Calu3 (cell line): ENCODE data around the gene ATOH7. TPM values are rescaled to one million over a fixed set of nuclear protein-coding genes. Genes with fewer than 3 reads are reported as not detected.
"Not testable (repeated sequence)": the region's sequence is repeated elsewhere in the genome, so short reads cannot be mapped to it uniquely, and the experiment has no call there.

Experiments
- Bru-seq: library from RNA; stranded (reverse); fragments of 400-500 nt; gene quantifications from one replicate; lab custom pipeline; 2021; lab: Mats Ljungman, UMichigan
- BruChase-seq, 2 experiments: library from RNA; stranded (reverse); fragments of 400-500 nt; gene quantifications; one replicate each; lab custom pipeline; 2021; lab: Mats Ljungman, UMichigan
- BruUV-seq: library from RNA; stranded (reverse); fragments of 400-500 nt; replicated peaks from 2 replicates; lab custom pipeline; 2021; lab: Mats Ljungman, UMichigan
- CTCF ChIA-PET: fragments of 300-600 bp; sonication (Branson Sonifier 250); formaldehyde crosslinking; loops from one replicate; lab custom pipeline; 2022; ENCODE audit warnings: antibody characterized with exemption; lab: Charles Lee
- DNase-seq: peaks from one replicate; pipeline ENCODE4 v3.0.0; 2022
- H3K27ac Mint-ChIP-seq: one replicate; pipeline ENCODE4 v1.8.0; 2022; ENCODE audit warnings: mixed read lengths; ENCODE audit not compliant: unreplicated experiment
- H3K27me3 Mint-ChIP-seq: one replicate; pipeline ENCODE4 v1.8.0; 2022; ENCODE audit warnings: mixed read lengths; ENCODE audit not compliant: unreplicated experiment
- H3K36me3 Mint-ChIP-seq: one replicate; pipeline ENCODE4 v1.8.0; 2022; ENCODE audit warnings: mild to moderate bottlenecking, moderate library complexity, mixed read lengths; ENCODE audit not compliant: insufficient read depth, unreplicated experiment
- H3K4me1 Mint-ChIP-seq: one replicate; pipeline ENCODE4 v1.8.0; 2022; ENCODE audit warnings: mild to moderate bottlenecking, low read depth, mixed read lengths; ENCODE audit not compliant: unreplicated experiment
- H3K4me3 Mint-ChIP-seq: one replicate; pipeline ENCODE4 v1.8.0; 2022; ENCODE audit warnings: mild to moderate bottlenecking, low read depth, moderate library complexity, mixed read lengths; ENCODE audit not compliant: unreplicated experiment
- H3K9me3 Mint-ChIP-seq: one replicate; pipeline ENCODE4 v1.8.0; 2022; ENCODE audit warnings: low read depth, mixed read lengths; ENCODE audit not compliant: unreplicated experiment
- intact Hi-C: fragments of 100-400 bp; cut with micrococcal nuclease; formaldehyde crosslinking; loops from one replicate; pipeline ENCODE4 v1.10.0; 2022; ENCODE audit not compliant: unreplicated experiment
- long read RNA-seq: library from polyadenylated mRNA; stranded (forward); transcript quantifications from one replicate; pipeline ENCODE4 v2.0.0, GENCODE V29; 2022
- total RNA-seq: library from RNA; stranded (reverse); gene quantifications from 2 replicates; pipeline ENCODE4 v1.2.3, GENCODE V29; 2022
- TF ChIP-seq, protein P1 (sequence below): fragments of 200-600 bp; IDR thresholded peaks from one replicate; pipeline ENCODE4 v1.8.0; 2022; ENCODE audit warnings: antibody characterized with exemption; ENCODE audit not compliant: unreplicated experiment

ATOH7 gene
- total RNA-seq (not detected in 2 replicates), Bru-seq, nascent RNA (percentile 19 among the genes with signal in this experiment), BruChase-seq, experiment 1, labeled RNA remaining after a 6-hour chase (percentile 29 among the genes with signal in this experiment), BruChase-seq, experiment 2, labeled RNA remaining after a 2-hour chase (percentile 14 among the genes with signal in this experiment)
- long read RNA-seq, partial matches to known transcripts: 0 of 2 reads
- long read RNA-seq, other reads (novel, unspliced or antisense): 0 of 2 reads

DNA sequence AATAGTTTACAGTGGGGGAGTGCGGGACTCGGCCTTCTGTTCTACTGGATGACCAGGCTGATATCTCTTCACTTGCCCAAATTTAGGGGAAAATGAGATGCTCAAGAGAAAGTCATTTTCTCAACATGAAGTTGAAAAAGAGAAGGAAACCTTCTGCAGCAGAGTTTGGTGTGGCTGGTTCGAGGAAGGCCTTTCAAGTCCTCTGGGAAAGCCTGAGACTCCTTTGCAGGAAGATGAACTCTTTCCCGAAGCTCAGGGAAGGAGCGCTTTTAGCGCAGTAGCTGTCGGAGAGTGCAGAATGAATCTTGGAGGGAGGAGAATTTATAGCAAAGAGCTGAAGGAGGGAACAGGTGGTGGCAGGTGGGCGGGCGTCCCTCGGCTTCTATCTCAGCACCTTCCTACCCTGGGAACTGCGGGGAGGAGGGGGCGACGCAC lies at the start of gene ATOH7:
Gene ATOH7 (minus strand): TSS at position 297 of the 435 bp plus-strand sequence. CDS start 436 bp downstream, outside the sequence.
- DNase-seq: no peak
- Mint-ChIP-seq H3K36me3 (peaks cover 16% of the 10 kb centered on the region), H3K27me3 (peaks cover 49% of the 10 kb centered on the region), H3K4me1 (peaks cover 8% of the 10 kb centered on the region), H3K9me3 (no peaks in the 10 kb centered on the region), H3K27ac (no peak within 1 kb of the TSS), H3K4me3 (peak within 1 kb of the TSS; percentile 81)
- no TSS peak for BruUV-seq
- TF ChIP-seq, protein P1, sequence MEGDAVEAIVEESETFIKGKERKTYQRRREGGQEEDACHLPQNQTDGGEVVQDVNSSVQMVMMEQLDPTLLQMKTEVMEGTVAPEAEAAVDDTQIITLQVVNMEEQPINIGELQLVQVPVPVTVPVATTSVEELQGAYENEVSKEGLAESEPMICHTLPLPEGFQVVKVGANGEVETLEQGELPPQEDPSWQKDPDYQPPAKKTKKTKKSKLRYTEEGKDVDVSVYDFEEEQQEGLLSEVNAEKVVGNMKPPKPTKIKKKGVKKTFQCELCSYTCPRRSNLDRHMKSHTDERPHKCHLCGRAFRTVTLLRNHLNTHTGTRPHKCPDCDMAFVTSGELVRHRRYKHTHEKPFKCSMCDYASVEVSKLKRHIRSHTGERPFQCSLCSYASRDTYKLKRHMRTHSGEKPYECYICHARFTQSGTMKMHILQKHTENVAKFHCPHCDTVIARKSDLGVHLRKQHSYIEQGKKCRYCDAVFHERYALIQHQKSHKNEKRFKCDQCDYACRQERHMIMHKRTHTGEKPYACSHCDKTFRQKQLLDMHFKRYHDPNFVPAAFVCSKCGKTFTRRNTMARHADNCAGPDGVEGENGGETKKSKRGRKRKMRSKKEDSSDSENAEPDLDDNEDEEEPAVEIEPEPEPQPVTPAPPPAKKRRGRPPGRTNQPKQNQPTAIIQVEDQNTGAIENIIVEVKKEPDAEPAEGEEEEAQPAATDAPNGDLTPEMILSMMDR: no peak
- CTCF ChIA-PET: interaction anchor here (0.6 to 1.7 kb wide), 4 partner anchors 10 to 1235 kb away, joined by 3 to 6 read pairs (median 3); partner anchors contain the start of gene RUFY2
- intact Hi-C loops: no loop called here

DNA sequence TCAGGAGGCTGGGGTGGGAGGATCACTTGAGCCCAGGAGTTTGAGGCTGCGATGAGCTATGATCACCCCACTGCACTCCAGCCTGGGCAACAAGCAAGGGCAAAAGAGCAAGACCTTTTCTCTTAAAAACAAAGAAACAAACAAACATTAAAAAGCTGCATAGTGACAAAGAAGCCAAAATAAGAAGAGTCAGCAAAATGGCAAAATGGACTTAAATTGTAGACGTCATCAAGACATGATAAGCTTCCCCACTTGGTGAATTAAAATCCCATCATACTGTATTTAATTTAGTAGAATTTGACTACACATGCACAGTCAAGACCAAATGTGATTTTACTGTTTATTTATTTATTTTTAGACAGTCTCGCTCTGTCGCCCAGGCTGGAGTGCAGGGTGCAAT lies 48.8 kb upstream of the ATOH7 start:
- H3K27ac Mint-ChIP-seq: no peak overlapping the region
- TF ChIP-seq, protein P1: no peak
- intact Hi-C loops: no loop called here
- DNase-seq: no peak
- H3K4me1 Mint-ChIP-seq: no peaks in the 10 kb centered on the region
- no peaks in the 10 kb centered on the region for H3K27me3 Mint-ChIP-seq
- no peak overlapping the region for H3K4me3 Mint-ChIP-seq
- H3K9me3 Mint-ChIP-seq: peaks cover 6% of the 10 kb centered on the region
- no TSS peak for BruUV-seq
- CTCF ChIA-PET: no interaction called here
- H3K36me3 Mint-ChIP-seq: peaks cover 4% of the 10 kb centered on the region

DNA sequence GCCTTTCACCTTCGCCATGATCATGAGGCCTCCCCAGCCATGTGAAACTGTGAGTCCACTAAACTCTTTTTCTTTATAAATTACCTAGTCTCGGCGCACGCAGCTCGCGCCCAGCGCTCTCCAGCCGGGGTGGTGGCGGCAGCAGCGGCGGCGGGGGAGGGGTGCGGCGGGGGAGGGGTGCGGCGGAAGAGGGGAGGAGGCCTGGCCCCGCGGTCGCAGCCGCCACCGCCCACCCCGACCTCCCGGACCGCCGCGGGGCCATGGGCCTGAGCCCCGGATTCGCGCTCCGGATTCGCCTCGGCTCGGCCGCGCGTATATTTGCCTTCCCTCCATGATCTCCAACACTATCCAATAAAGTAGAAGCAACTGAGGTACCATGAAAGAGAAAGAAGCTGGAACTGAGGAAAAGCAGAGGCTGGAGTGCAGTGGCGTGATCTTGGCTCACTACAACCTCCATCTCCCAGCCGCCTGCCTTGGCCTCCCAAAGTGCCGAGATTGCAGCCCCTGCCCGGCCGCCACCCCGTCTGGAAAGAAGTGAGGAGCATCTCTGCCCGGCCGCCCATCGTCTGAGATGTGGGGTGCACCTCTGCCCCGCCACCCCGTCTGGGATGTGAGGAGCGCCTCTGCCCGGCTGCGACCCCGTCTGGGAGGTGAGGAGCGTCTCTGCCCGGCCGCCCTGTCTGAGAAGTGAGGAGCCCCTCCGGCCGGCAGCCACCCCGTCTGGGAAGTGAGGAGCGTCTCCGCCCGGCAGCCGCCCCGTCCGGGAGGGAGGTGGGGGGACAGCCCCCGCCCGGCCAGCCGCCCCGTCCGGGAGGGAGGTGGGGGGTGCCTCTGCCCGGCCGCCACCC lies 47.2 kb upstream of the ATOH7 start:
- BruUV-seq, intact Hi-C loops, H3K27me3 Mint-ChIP-seq, CTCF ChIA-PET, H3K9me3 Mint-ChIP-seq, H3K27ac Mint-ChIP-seq, DNase-seq, H3K4me3 Mint-ChIP-seq, H3K36me3 Mint-ChIP-seq, H3K4me1 Mint-ChIP-seq: not testable (repeated sequence)

DNA sequence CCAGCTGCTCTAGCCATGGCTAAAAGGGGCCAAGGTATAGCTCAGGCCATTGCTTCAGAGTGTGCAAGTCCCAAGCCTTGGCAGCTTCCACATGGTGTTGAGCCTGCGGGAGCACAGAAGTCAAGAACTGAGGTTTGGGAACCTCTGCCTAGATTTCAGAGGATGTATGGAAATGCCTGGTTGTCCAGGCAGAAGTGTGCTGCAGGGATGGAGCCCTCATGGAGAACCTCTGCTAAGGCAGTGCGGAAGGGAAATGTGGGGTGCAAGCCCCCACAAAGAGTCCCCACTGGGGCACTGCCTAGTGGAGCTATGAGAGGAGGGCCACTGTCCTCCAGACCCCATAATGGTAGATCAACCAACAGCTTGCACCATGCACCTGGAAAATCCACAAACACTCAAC lies 45.9 kb upstream of the ATOH7 start:
- H3K36me3 Mint-ChIP-seq, DNase-seq, BruUV-seq, CTCF ChIA-PET, H3K27me3 Mint-ChIP-seq, H3K27ac Mint-ChIP-seq, H3K4me1 Mint-ChIP-seq, intact Hi-C loops, H3K4me3 Mint-ChIP-seq, H3K9me3 Mint-ChIP-seq: not testable (repeated sequence)

DNA sequence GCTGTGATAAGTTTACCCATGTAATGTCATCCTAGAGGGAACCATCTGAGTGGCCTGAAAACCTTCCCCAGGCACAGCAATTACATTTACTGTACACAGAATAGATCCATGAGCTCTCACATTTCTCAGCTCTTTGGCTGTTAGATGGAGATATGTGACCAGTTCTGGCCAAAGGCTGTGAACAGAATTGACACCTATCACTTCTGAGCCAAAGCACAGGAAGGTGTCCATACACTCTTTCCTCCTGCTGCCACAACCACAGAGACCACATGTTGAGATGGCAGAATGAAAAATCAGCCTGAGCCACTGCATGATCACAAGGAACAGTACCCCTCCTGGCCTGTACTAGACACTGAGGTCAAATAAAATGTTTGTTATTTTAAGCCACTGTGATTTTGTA lies 44.3 kb upstream of the ATOH7 start:
- CTCF ChIA-PET: interaction anchor here (0.7 kb wide), 1 partner anchor 22 kb away, joined by 5 read pairs; no protein-coding TSS in a partner anchor
- BruUV-seq: no TSS peak

More for the DNA sequence above, 44.3 kb upstream of the ATOH7 start:
- Mint-ChIP-seq H3K9me3 (peaks cover 6% of the 10 kb centered on the region), H3K4me1 (peaks cover 5% of the 10 kb centered on the region), H3K27ac (no peak overlapping the region), H3K27me3 (no peaks in the 10 kb centered on the region), H3K4me3 (no peak overlapping the region), H3K36me3 (peaks cover 4% of the 10 kb centered on the region)
- no peak for DNase-seq
- TF ChIP-seq, protein P1: no peak
- intact Hi-C loops: no loop called here
